GM23248 (cell line): Measurements from ENCODE around the gene PCDHGA4. TPM values are rescaled to one million over a fixed set of nuclear protein-coding genes. Genes with fewer than 3 reads are reported as not detected.

Source experiments
- DNase-seq: peaks from one replicate; pipeline ENCODE4 v3.0.0-alpha.2; 2015
- H2AFZ ChIP-seq: fragments of 200-600 bp; sonication (generic); 2 replicates; pipeline ENCODE4 v1.6.1; 2016; ENCODE audit warnings: antibody characterized with exemption
- H3F3A ChIP-seq: fragments of 200-600 bp; sonication (generic); 2 replicates; pipeline ENCODE4 v1.6.1; 2016; ENCODE audit warnings: mild to moderate bottlenecking, antibody characterized with exemption, mixed run types; ENCODE audit not compliant: insufficient read depth
- H3K27ac ChIP-seq: fragments of 200-600 bp; sonication (generic); 2 replicates; pipeline ENCODE4 v1.5.1; 2016; ENCODE audit warnings: mild to moderate bottlenecking
- H3K27me3 ChIP-seq: fragments of 200-600 bp; sonication (generic); replicated peaks from 2 replicates; pipeline ENCODE4 v1.6.1; 2016; ENCODE audit warnings: mild to moderate bottlenecking; ENCODE audit not compliant: insufficient read depth
- H3K36me3 ChIP-seq: fragments of 200-600 bp; sonication (generic); 2 replicates; pipeline ENCODE4 v1.6.1; 2016; ENCODE audit warnings: low read depth, mild to moderate bottlenecking
- H3K4me1 ChIP-seq: fragments of 200-600 bp; sonication (generic); 2 replicates; pipeline ENCODE4 v1.6.1; 2016; ENCODE audit warnings: mild to moderate bottlenecking; ENCODE audit not compliant: insufficient read depth
- H3K4me2 ChIP-seq: fragments of 200-600 bp; sonication (generic); one replicate; pipeline ENCODE4 v1.6.1; 2016; ENCODE audit warnings: mild to moderate bottlenecking; ENCODE audit not compliant: unreplicated experiment
- H3K4me3 ChIP-seq: fragments of 200-600 bp; sonication (generic); 2 replicates; pipeline ENCODE4 v1.5.1; 2016; ENCODE audit warnings: mild to moderate bottlenecking
- H3K79me2 ChIP-seq: fragments of 200-600 bp; sonication (generic); 2 replicates; pipeline ENCODE4 v1.6.1; 2016; ENCODE audit warnings: mild to moderate bottlenecking; ENCODE audit not compliant: insufficient read depth
- H3K9ac ChIP-seq: fragments of 200-600 bp; sonication (generic); 2 replicates; pipeline ENCODE4 v1.6.1; 2016; ENCODE audit warnings: mild to moderate bottlenecking
- H3K9me2 ChIP-seq: fragments of 200-600 bp; sonication (generic); 2 replicates; pipeline ENCODE4 v1.6.1; 2016; ENCODE audit warnings: mixed run types, mild to moderate bottlenecking, moderate library complexity; ENCODE audit not compliant: insufficient read depth
- H3K9me3 ChIP-seq: fragments of 200-600 bp; sonication (generic); one replicate; pipeline ENCODE4 v1.6.1; 2017; ENCODE audit warnings: low read depth
- H4K20me1 ChIP-seq: fragments of 200-600 bp; sonication (generic); 2 replicates; pipeline ENCODE4 v1.6.0; 2016; ENCODE audit not compliant: insufficient read depth
- EZH2 ChIP-seq: fragments of 200-600 bp; sonication (generic); IDR thresholded peaks from 2 replicates; pipeline ENCODE4 v1.6.1; 2018; ENCODE audit warnings: antibody characterized with exemption, mild to moderate bottlenecking; ENCODE audit not compliant: insufficient read depth, poor library complexity, severe bottlenecking
- EZH2phosphoT487 ChIP-seq: fragments of 200-600 bp; sonication (generic); IDR thresholded peaks from 2 replicates; pipeline ENCODE4 v1.6.1; 2018; ENCODE audit warnings: antibody characterized with exemption, moderate library complexity, mild to moderate bottlenecking, low read depth; ENCODE audit not compliant: insufficient read depth
- WGBS, 2 experiments: methylation state at CpG; one replicate each; pipeline ENCODE4 v1.1.6; 2015 to 2017; ENCODE audit warnings: low lambda C conversion rate in 2 of 2, low coverage in 1 of 2; ENCODE audit errors: missing lambda C conversion rate in 2 of 2; 5-methylcytosine and 5-hydroxymethylcytosine counted together
- in situ Hi-C: fragments of 300-500 bp; cut with MboI; formaldehyde crosslinking; loops from 2 replicates; pipeline ENCODE4 v1.15.0; 2020
- polyA plus RNA-seq: library from polyadenylated mRNA; unstranded; fragments of >200 nt; fragmentation: Nextera tagmentation; extraction: Ambion mirVana; gene quantifications from 2 replicates; pipeline ENCODE4 v1.2.1, GENCODE V29; 2016
- total RNA-seq: library from RNA; depleted of rRNA; stranded (reverse); fragments of >200 nt; shearing (Covaris generic); gene quantifications from 2 replicates; pipeline ENCODE4 v1.2.3, GENCODE V29; 2014

PCDHGA4 gene
- total and polyA plus RNA-seq, 2 experiments from 2014 or later, result 8.6 to 10.8 TPM

GRCh38 chr5:141363952-141364660, 9.3 kb downstream of the PCDHGA4 start, which contains the start of gene PCDHGA5:
Gene PCDHGA5, plus strand, starts transcription at chr5:141364162. Its CDS starts 169 bp downstream, at chr5:141364331.
- Histone ChIP-seq H3K9me2 (no peaks in the 10 kb centered on the region), H3K4me2 (no peak within 1 kb of the TSS), H3K27ac (no peak within 1 kb of the TSS), H3K79me2 (no peaks in the 10 kb centered on the region), H3K27me3 (no peaks in the 10 kb centered on the region), H3F3A (no peaks in the 10 kb centered on the region), H3K9ac (no peak within 1 kb of the TSS), H2AFZ (no peak within 1 kb of the TSS), H3K4me1 (no peaks in the 10 kb centered on the region), H3K4me3 (no peak within 1 kb of the TSS), H3K36me3 (no peaks in the 10 kb centered on the region; the same call in 1 of the 2 replicates), H4K20me1 (no peaks in the 10 kb centered on the region), H3K9me3 (peaks cover 3% of the 10 kb centered on the region)
- no peak for TF ChIP-seq EZH2phosphoT487
- no peak for TF ChIP-seq EZH2
- 22 to 24% methylated on average over 34 of the region's 34 CpGs for WGBS, 2 experiments
- DNase-seq, result no peak
- in situ Hi-C loops, result no loop called here

DNA sequence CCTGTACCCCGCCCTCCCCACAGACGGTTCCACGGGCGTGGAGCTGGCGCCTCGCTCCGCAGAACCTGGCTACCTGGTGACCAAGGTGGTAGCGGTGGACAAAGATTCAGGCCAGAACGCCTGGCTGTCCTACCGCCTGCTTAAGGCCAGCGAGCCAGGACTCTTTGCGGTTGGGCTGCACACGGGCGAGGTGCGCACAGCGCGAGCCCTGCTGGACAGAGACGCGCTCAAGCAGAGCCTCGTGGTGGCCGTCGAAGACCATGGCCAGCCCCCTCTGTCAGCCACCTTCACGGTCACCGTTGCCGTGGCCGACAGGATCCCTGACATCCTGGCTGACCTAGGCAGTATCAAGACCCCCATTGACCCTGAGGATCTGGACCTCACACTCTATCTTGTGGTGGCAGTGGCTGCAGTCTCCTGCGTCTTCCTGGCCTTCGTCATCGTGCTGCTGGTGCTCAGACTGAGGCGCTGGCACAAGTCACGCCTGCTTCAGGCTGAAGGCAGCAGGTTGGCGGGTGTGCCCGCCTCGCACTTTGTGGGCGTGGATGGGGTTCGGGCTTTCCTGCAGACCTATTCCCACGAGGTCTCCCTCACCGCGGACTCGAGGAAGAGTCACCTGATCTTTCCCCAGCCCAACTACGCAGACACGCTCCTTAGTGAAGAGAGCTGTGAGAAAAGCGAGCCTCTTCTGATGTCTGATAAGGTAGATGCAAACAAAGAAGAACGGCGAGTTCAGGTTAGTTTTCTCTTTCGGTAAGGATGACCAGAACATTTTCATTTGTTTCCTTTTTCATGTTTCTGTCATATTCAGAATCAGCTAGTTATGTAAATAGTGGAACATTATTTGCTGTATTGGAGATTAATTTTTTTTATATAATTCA, 11.4 kb downstream of the PCDHGA4 start:
- Histone ChIP-seq H3K4me1 (no peaks in the 10 kb centered on the region), H3K4me2 (no peak overlapping the region), H3K27ac (no peak overlapping the region), H3K27me3 (no peaks in the 10 kb centered on the region), H3K4me3 (no peak overlapping the region), H4K20me1 (no peaks in the 10 kb centered on the region), H2AFZ (no peak overlapping the region), H3K79me2 (no peaks in the 10 kb centered on the region), H3K9me2 (no peaks in the 10 kb centered on the region), H3K9me3 (peaks cover 3% of the 10 kb centered on the region), H3F3A (no peaks in the 10 kb centered on the region), H3K36me3 (no peaks in the 10 kb centered on the region; the same call in 1 of the 2 replicates), H3K9ac (no peak overlapping the region)
- in situ Hi-C loops, result no loop called here
- DNase-seq, result no peak
- TF ChIP-seq EZH2phosphoT487, result no peak
- no peak for TF ChIP-seq EZH2
- 43 to 49% methylated on average over 37 to 44 of the region's 46 CpGs for WGBS, 2 experiments

DNA sequence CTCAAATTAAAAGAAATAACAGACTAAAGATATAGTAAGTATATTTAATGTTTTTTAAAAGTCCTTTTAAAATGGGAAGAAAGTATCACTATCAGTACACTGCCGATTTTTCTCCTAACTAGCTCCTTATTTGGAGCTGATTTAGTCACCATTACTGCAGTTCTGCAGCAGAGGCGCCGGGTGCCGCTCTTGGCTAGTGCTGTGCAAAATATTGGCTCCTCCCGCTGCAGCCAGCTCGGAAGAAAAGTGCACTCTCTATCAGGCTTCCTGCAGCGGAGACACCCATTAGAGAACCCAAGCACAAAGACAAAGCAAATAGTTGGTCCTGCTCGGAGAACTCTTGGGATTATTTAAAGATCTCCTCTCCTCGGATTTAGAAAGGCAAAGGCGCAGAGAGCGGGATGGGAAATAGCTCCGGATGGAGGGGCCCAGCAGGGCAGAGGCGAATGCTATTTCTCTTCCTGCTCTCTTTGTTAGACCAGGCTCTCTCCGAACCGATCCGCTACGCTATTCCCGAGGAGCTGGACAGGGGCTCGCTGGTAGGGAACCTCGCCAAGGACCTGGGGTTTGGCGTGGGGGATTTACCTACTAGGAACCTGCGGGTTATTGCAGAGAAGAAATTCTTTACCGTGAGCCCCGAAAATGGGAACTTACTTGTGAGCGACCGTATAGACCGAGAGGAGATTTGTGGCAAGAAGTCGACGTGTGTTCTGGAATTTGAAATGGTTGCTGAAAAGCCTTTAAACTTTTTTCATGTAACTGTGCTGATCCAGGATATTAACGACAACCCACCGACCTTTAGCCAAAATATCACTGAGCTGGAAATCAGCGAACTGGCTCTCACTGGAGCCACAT, 15.4 kb downstream of the PCDHGA4 start, which contains the start of gene PCDHGB3:
Gene PCDHGB3, plus strand, starts transcription at position 249 of the 855 bp plus-strand sequence. Its CDS starts 153 bp downstream, at position 402.
- 28 to 31% methylated on average over 32 of the region's 32 CpGs for WGBS, 2 experiments
- Histone ChIP-seq H3K27me3 (no peaks in the 10 kb centered on the region), H3K79me2 (no peaks in the 10 kb centered on the region), H3K36me3 (no peaks in the 10 kb centered on the region), H3F3A (no peaks in the 10 kb centered on the region), H3K27ac (no peak within 1 kb of the TSS), H3K9me3 (no peaks in the 10 kb centered on the region), H3K9me2 (no peaks in the 10 kb centered on the region), H3K4me2 (peak within 1 kb of the TSS; percentile 45), H2AFZ (peak within 1 kb of the TSS; percentile 69), H4K20me1 (no peaks in the 10 kb centered on the region), H3K4me1 (no peaks in the 10 kb centered on the region), H3K4me3 (peak within 1 kb of the TSS; percentile 59), H3K9ac (0 out of 2 replicates have a peak within 1 kb of the TSS, but pooled peaks have one; percentile 3)
- no peak for TF ChIP-seq EZH2
- in situ Hi-C loops, result no loop called here
- DNase-seq, result peak; percentile 81
